ENCODE measurements around the gene CDH23. TPM values are rescaled to one million over a fixed set of nuclear protein-coding genes. Genes with fewer than 3 reads are reported as not detected.

The CDH23 gene
- total RNA-seq, 1 experiment from 2014 or later = 0.07 TPM

DNA sequence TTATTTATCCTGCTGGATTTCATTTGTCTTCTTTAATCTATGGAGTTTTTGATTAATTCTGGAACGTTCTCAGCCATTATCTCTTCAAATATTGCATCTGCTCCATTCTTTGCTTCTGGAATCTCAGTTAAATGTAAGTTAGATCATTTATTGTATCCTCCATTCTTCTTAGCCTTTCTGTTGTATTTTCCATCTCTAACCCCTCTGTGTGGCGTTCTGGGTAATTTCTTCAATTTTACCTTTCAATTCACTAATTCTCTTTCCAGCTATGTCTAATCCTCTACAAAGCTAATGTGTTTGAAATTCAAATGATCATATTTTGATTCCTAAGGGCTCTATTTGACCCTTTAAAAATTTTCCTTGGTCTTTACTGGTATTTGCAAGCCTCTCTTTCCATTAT, 92.4 kb downstream of the CDH23 start:
- CTCF ChIA-PET = interaction anchor here (0.9 kb wide), 1 partner anchor 27 kb away, joined by 3 read pairs; no protein-coding TSS in a partner anchor
- Mint-ChIP-seq H3K27ac (ENCODE audit: unreplicated experiment) (no peak overlapping the region), H3K27me3 (ENCODE audit: unreplicated experiment) (peaks cover 96% of the 10 kb centered on the region), H3K36me3 (ENCODE audit: insufficient read depth, unreplicated experiment) (no peaks in the 10 kb centered on the region), H3K9me3 (ENCODE audit: low read depth, unreplicated experiment) (no peaks in the 10 kb centered on the region), H3K4me3 (ENCODE audit: low read depth, unreplicated experiment) (no peak overlapping the region), H3K4me1 (ENCODE audit: low read depth, unreplicated experiment) (peaks cover 9% of the 10 kb centered on the region)
- no peak for DNase-seq
- TF ChIP-seq, protein P1, sequence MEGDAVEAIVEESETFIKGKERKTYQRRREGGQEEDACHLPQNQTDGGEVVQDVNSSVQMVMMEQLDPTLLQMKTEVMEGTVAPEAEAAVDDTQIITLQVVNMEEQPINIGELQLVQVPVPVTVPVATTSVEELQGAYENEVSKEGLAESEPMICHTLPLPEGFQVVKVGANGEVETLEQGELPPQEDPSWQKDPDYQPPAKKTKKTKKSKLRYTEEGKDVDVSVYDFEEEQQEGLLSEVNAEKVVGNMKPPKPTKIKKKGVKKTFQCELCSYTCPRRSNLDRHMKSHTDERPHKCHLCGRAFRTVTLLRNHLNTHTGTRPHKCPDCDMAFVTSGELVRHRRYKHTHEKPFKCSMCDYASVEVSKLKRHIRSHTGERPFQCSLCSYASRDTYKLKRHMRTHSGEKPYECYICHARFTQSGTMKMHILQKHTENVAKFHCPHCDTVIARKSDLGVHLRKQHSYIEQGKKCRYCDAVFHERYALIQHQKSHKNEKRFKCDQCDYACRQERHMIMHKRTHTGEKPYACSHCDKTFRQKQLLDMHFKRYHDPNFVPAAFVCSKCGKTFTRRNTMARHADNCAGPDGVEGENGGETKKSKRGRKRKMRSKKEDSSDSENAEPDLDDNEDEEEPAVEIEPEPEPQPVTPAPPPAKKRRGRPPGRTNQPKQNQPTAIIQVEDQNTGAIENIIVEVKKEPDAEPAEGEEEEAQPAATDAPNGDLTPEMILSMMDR (IDR thresholded peaks at IDR 0.05; ENCODE audit: unreplicated experiment) = no peak
- intact Hi-C loops (cut with micrococcal nuclease; ENCODE audit: unreplicated experiment) = loop anchor here (10.0 kb wide), 1 partner anchor 174 kb away; the partner anchor contains the start of gene SLC29A3
- no TSS peak for BruUV-seq (replicated peaks)

DNA sequence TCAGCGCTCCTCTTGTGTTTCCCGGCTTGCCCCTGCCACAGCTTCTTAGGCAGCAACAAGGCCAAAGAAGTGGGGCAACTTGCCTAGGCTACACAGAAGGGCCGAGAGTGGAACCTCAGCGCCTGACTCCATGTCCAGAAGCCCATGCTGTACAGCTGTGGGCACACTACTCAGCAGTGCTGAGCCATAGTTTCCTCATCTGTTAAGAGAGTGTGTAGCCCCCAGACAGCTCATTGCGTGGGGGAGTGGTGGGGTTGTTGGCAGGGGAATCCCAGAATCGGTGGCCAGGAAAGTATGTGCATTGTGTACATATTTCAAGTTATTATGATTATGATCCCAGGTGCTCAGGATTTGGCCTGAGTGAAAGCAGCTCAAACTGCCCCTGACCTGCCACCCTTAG, 96.2 kb downstream of the CDH23 start:
- Mint-ChIP-seq H3K4me1 (ENCODE audit: low read depth, unreplicated experiment) (peaks cover 9% of the 10 kb centered on the region), H3K27ac (ENCODE audit: unreplicated experiment) (no peak overlapping the region), H3K9me3 (ENCODE audit: low read depth, unreplicated experiment) (no peaks in the 10 kb centered on the region), H3K4me3 (ENCODE audit: low read depth, unreplicated experiment) (no peak overlapping the region), H3K27me3 (ENCODE audit: unreplicated experiment) (peaks cover 87% of the 10 kb centered on the region), H3K36me3 (ENCODE audit: insufficient read depth, unreplicated experiment) (no peaks in the 10 kb centered on the region)
- DNase-seq = no peak
- no TSS peak for BruUV-seq (replicated peaks)
- TF ChIP-seq, protein P1 (IDR thresholded peaks at IDR 0.05; ENCODE audit: unreplicated experiment) = no peak
- CTCF ChIA-PET = no interaction called here
- intact Hi-C loops (cut with micrococcal nuclease; ENCODE audit: unreplicated experiment) = no loop called here

DNA sequence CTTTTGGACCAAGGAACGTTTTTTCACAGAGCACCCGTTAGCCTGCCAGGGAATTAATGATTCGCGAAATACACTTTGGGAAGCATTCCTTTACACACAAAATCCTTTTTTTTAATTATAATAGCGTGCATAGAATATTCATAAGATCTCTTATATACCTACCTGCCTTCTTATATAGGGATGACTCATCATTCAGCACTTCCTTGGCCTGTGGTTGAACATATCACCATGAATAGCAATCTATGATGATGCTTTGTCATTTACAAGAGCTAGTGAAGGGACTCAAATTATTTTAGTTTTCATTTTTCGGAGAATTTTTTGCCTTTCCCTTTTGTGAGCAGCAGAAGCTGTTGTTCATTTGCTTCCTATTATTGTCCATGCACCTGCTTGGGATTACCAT, 97.0 kb downstream of the CDH23 start:
- Mint-ChIP-seq H3K4me3 (ENCODE audit: low read depth, unreplicated experiment) (no peak overlapping the region), H3K4me1 (ENCODE audit: low read depth, unreplicated experiment) (peaks cover 9% of the 10 kb centered on the region), H3K27me3 (ENCODE audit: unreplicated experiment) (peaks cover 87% of the 10 kb centered on the region), H3K27ac (ENCODE audit: unreplicated experiment) (no peak overlapping the region), H3K36me3 (ENCODE audit: insufficient read depth, unreplicated experiment) (no peaks in the 10 kb centered on the region), H3K9me3 (ENCODE audit: low read depth, unreplicated experiment) (no peaks in the 10 kb centered on the region)
- CTCF ChIA-PET = interaction anchor here (0.5 kb wide), 1 partner anchor 1390 kb away, joined by 3 read pairs; no protein-coding TSS in a partner anchor
- intact Hi-C loops (cut with micrococcal nuclease; ENCODE audit: unreplicated experiment) = no loop called here
- no TSS peak for BruUV-seq (replicated peaks)
- DNase-seq = no peak
- TF ChIP-seq, protein P1 (IDR thresholded peaks at IDR 0.05; ENCODE audit: unreplicated experiment) = no peak

DNA sequence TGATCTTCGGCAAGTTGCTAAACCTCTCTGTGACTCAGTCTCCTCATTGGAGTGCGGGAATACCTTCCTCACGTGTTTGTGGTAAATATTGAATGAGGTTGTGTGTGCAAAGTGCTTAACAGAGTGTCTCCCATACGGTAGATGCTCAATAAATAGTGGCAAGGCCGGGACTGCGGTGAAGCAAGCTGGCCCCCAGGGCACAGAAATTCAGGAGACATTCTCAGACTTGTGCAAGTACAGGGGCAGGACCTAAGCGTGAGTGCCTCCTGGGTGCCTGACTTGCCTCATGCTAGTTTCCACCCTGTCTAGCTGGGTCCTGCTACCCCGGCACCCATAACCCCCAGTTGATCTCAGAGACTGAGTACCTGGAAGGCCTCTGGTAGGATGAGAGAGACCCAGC, 97.8 kb downstream of the CDH23 start:
- CTCF ChIA-PET = interaction anchor here (0.5 kb wide), 1 partner anchor 1391 kb away, joined by 3 read pairs; no protein-coding TSS in a partner anchor

More for the DNA sequence above, 97.8 kb downstream of the CDH23 start:
- intact Hi-C loops (cut with micrococcal nuclease; ENCODE audit: unreplicated experiment) = no loop called here
- no peaks in the 10 kb centered on the region for H3K9me3 Mint-ChIP-seq (ENCODE audit: low read depth, unreplicated experiment)
- no peak overlapping the region for H3K4me3 Mint-ChIP-seq (ENCODE audit: low read depth, unreplicated experiment)
- H3K27me3 Mint-ChIP-seq (ENCODE audit: unreplicated experiment) = peaks cover 87% of the 10 kb centered on the region
- H3K4me1 Mint-ChIP-seq (ENCODE audit: low read depth, unreplicated experiment) = peaks cover 9% of the 10 kb centered on the region
- BruUV-seq (replicated peaks) = no TSS peak
- no peak for DNase-seq
- no peaks in the 10 kb centered on the region for H3K36me3 Mint-ChIP-seq (ENCODE audit: insufficient read depth, unreplicated experiment)
- H3K27ac Mint-ChIP-seq (ENCODE audit: unreplicated experiment) = no peak overlapping the region
- TF ChIP-seq, protein P1 (IDR thresholded peaks at IDR 0.05; ENCODE audit: unreplicated experiment) = no peak
